Measurements from ENCODE around the gene LAPTM4A. TPM values are rescaled to one million over a fixed set of nuclear protein-coding genes. Genes with fewer than 3 reads are reported as not detected.

LAPTM4A gene
- total RNA-seq, 1 experiment from 2014 or later = 131 TPM

DNA sequence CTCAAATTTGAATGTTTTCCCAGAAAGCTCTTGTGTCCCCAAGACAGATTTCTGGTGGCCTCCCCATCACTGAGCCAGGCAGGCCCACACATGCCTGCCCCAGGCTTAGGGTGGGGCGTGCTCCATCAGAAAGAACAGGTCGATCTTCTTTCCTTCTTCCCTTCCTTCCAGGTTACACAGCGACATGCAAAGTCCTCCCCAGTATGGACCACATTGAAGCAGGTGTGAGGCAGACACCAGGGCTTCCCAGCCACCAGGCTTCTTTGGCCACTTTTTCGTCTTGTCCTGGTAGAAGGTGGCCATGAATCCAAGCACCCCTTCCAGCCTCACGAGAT, 41.4 kb upstream of the LAPTM4A start:
- Histone ChIP-seq H3K4ac (ENCODE audit: low read depth, low read length) (no peak overlapping the region), H4K91ac (ENCODE audit: insufficient read length, low read depth, low read length) (no peak overlapping the region)
- no CpG with 5 or more reads among the region's 5 CpGs for WGBS (ENCODE audit: extremely low coverage, insufficient read length, low lambda C conversion rate)

More for the DNA sequence above, 41.4 kb upstream of the LAPTM4A start:
- Mint-ChIP-seq H3K4me3 (no peak overlapping the region), H3K27ac (no peak overlapping the region), H3K9me3 (no peaks in the 10 kb centered on the region), H3K36me3 (ENCODE audit: insufficient read depth in 1 of 3, low read depth in 3 of 3) (no peaks in the 10 kb centered on the region), H3K27me3 (ENCODE audit: low read depth) (peaks cover 6% of the 10 kb centered on the region), H3K4me1 (peaks cover 20 to 31% of the 10 kb centered on the region in 2 experiments)
- Histone ChIP-seq H3K4me2 (ENCODE audit: insufficient read depth, insufficient read length, low read length) (no peak overlapping the region), H3K79me2 (ENCODE audit: insufficient read depth, low read length) (no peaks in the 10 kb centered on the region), H3K23me2 (ENCODE audit: insufficient read length, low read depth, low read length, poor library complexity, severe bottlenecking) (no peaks in the 10 kb centered on the region), H2BK20ac (ENCODE audit: low read depth, low read length, poor library complexity, severe bottlenecking) (no peak overlapping the region), H3K27ac (ENCODE audit: insufficient read length, low read depth, low read length) (no peak overlapping the region), H3K4me1 (ENCODE audit: insufficient read depth, low read length) (no peaks in the 10 kb centered on the region; the same call in 1 of the 2 replicates), H3K27me3 (ENCODE audit: insufficient read depth, low read length) (no peaks in the 10 kb centered on the region), H3K56ac (ENCODE audit: insufficient read length, low read depth, low read length) (no peak overlapping the region), H2AFZ (ENCODE audit: low read length) (no peak overlapping the region), H3K9ac (ENCODE audit: extremely low read depth, insufficient read length, low read length) (no peak overlapping the region), H3K18ac (ENCODE audit: insufficient read length, low read depth, low read length) (no peak overlapping the region), H3K23ac (ENCODE audit: insufficient read length, low read depth, low read length) (no peak overlapping the region), H2BK120ac (ENCODE audit: low read depth, low read length, poor library complexity, severe bottlenecking) (no peak overlapping the region), H2AK5ac (ENCODE audit: insufficient read length, low read length) (no peak overlapping the region), H3K79me1 (ENCODE audit: insufficient read depth, low read depth, low read length, poor library complexity, severe bottlenecking) (no peaks in the 10 kb centered on the region), H4K20me1 (ENCODE audit: control insufficient read depth, insufficient read depth, insufficient read length) (no peaks in the 10 kb centered on the region), H2BK5ac (ENCODE audit: insufficient read length, low read length) (no peak overlapping the region), H4K8ac (replicated peaks; ENCODE audit: insufficient read length, low read depth, low read length) (no peak overlapping the region), H4K5ac (ENCODE audit: insufficient read length, low read depth, low read length) (no peak overlapping the region), H3K9me3 (ENCODE audit: control insufficient read depth, low read depth, low read length) (no peaks in the 10 kb centered on the region), H2BK15ac (ENCODE audit: low read depth, low read length) (no peak overlapping the region), H2BK12ac (ENCODE audit: insufficient read length, low read depth, low read length) (no peak overlapping the region), H3T11ph (ENCODE audit: low read length) (no peak overlapping the region), H3K14ac (ENCODE audit: insufficient read depth, low read length) (no peak overlapping the region)
- no peak for DNase-seq
- TF ChIP-seq, protein P1, sequence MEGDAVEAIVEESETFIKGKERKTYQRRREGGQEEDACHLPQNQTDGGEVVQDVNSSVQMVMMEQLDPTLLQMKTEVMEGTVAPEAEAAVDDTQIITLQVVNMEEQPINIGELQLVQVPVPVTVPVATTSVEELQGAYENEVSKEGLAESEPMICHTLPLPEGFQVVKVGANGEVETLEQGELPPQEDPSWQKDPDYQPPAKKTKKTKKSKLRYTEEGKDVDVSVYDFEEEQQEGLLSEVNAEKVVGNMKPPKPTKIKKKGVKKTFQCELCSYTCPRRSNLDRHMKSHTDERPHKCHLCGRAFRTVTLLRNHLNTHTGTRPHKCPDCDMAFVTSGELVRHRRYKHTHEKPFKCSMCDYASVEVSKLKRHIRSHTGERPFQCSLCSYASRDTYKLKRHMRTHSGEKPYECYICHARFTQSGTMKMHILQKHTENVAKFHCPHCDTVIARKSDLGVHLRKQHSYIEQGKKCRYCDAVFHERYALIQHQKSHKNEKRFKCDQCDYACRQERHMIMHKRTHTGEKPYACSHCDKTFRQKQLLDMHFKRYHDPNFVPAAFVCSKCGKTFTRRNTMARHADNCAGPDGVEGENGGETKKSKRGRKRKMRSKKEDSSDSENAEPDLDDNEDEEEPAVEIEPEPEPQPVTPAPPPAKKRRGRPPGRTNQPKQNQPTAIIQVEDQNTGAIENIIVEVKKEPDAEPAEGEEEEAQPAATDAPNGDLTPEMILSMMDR (conservative IDR thresholded peaks at IDR 0.05) = no peak

Data from H9 (cell line).